Bone marrow (tissue), 2 donors: Measurements from ENCODE around the gene MAP3K20.
A peak's percentile ranks its signal among the peaks of the same experiment; 100 is the strongest.
"Not testable (repeated sequence)": the region's sequence is repeated elsewhere in the genome, so short reads cannot be mapped to it uniquely, and the experiment has no call there.

ENCODE experiments used
- DNase-seq, 2 donors: peaks; one replicate each; lab custom pipeline; 2025; lab: John Stamatoyannopoulos, UW

MAP3K20 gene

GRCh38 chr2:173204316-173204715 is 128.7 kb downstream of the MAP3K20 start:
- DNase-seq = no peak

DNA sequence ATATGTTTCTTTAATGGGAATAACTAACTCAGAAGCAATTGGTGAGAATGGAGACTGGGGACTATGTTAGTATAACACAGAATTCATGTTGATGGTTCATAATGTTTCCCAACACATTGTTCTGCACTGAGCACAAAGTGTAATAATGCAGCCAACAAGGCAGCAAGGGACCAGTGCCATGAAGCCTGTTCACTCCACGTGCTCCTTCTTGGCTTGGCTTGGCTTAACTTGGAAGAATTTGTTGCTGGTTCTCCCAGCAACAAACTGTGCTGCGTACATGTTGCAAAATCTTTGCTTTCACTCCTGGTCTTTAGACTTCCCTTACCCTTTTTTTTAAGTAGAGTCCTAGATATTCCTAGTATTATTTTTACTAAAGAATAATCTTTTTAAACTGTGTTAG is 129.7 kb downstream of the MAP3K20 start:
- DNase-seq = no peak

DNA sequence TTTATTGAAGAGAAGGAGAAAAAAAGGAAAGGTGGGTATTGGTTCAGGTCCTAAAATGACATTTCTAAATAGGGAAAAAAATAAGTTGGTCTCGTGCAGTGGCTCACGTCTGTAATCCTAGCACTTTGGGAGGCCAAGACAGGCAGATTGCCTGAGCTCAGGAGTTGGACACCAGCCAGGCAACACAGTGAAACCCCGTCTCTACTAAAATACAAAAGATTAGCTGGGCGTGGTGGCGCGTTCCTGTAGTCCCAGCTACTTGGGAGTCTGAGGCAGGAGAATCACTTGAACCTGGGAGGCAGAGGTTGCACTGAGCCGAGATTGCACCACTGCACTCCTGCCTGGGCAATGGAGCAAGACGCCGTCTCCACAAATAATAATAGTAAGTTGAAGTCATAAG is 131.5 kb downstream of the MAP3K20 start:
- not testable (repeated sequence) for DNase-seq

DNA sequence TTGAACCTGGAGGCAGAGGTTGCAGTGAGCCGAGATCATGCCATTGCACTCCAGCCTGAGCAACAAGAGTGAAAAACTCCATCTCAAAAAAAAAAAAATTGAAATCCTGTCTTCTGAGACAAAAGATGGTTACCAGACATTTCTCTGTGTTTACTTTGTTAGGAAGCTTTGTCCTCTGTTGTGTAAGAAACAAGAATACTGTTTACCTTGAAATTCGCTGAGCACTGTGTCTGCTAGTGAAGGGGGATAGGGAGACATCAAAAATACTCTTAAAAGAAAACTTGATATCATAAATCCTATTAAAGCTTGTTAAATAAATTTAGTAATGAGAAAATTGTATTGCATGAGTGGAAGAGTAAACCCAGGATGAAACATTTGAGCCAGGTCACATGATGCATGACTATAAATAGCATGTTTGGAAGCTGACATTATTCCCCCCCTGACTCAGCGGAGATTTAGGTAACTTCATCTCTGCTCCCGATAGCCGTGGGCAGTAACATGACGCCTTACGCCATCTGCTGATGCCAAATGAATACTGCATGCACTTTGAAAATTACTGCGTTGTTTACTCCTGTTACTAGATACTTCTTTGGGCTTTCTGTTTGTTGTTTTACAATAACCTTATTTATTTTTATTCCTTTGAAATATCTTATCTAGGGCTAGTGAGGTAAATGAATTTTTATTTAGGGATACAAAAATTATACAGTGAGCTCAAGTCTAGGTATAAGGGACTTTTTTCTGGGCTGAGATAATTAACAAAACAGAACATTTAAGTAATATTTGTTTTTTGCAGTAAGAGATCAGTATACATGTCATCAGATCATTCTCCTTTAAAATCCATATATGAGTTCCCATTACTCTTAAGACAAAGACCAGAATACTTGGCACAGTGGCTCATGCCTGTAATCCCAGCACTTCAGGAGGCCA is 134.9 kb downstream of the MAP3K20 start:
- DNase-seq = peak in 1 of 2 donors; percentile 75

DNA sequence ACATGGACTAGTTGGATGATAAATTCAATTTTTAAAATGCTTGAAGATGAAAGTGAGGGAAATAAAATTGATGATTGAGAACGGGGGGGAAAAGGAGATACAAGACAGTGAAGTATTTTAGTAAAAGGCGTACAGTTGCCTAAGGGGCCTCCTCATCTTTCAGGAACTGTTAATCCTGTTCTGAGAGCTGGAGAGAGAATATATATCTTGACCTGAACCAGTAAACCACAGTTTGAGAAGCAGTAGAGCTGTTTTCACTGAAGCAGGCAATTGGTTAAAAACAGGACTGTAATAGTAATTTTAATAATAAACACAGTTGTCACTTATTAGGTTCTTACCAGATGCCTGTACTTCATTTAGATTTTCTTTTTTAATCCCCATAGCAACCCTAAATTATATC is 137.5 kb downstream of the MAP3K20 start:
- no peak for DNase-seq

DNA sequence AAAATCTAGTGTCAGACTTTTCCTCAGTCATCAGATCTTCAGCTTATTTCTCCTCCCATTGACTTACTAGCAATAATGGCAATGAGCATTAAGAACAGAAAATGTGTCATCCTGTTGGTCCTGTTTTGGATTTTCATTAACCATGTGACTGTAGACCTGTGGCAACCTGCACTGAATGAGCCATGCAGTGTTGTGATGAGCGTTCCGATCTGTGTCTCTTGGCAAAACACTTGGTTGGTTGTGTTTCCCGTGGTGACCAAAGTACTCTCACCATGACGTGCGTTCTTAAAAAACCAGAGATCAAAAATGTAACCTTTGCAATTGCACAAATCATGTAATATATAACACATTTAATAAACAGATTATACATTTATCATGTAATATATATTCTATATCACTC is 138.6 kb downstream of the MAP3K20 start:
- no peak for DNase-seq

DNA sequence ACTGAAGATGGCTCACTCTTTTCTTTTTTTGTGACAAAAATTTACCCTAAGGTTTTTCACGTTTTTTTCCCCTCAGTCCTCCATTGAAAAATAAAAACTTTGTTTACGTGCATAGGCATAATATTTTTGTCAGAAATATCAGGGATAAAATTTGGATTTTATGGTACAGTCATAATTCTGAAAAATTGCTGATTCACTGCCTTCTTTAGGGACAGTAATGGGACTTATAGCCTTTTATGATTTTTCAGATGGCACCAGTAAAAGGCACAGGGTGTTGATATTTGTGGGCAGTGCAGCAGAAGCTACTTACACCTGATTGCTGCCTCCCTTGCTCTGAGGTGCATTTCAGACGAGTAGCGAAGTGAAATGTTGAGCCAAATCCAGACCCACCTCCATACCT is 139.7 kb downstream of the MAP3K20 start:
- no peak for DNase-seq

DNA sequence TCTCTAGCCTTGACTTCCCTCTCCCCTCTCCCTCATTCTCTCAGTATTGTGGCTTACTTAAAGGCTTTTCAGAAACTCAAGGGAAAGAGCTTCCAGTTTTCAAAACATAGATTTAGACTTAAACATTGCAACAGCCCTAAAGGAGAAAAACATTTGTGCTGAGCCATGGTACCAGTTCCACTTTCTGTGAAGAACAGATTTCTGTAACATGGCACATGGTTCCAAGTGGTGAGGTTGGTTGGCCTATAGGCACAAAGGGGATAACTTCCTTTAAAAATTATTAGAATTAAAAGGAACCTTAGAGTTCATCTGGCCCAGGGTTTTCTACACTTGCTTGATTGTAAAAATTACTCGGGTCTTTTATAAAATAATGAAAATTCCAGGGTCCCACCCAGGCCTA is 140.4 kb downstream of the MAP3K20 start:
- DNase-seq = no peak

GRCh38 chr2:173216668-173217067 is 141.0 kb downstream of the MAP3K20 start:
- DNase-seq = no peak

DNA sequence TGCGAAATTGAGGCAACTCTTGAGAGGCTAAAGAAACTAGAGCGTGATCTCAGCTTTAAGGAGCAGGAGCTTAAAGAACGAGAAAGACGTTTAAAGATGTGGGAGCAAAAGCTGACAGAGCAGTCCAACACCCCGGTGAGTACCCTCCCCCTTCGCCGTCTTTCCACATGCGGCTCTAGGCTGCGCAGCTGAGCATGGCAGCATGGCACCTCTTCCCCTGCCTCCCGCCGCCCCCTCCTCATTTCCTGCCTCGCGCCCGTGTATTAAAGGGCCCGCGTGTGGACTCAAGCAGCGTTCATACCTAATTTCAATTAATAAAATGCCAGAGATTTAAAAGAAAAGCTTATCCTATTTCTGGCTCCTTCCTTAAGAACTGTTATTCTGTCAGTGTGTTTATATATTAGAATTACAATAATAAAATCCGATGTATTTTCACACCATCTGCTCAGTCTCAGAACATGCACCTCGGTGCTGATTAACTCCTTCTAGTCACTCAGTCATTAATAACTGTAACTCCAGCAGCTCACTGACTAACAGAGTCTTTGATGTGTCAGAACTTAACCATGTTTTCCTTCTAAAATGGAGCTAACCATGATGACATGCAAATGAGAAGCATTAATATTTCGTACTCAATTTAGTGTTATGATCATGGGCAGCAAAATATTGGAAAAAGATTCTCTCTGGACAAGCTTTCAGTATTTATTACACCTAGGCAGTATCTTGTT is 141.6 kb downstream of the MAP3K20 start:
- DNase-seq = no peak

DNA sequence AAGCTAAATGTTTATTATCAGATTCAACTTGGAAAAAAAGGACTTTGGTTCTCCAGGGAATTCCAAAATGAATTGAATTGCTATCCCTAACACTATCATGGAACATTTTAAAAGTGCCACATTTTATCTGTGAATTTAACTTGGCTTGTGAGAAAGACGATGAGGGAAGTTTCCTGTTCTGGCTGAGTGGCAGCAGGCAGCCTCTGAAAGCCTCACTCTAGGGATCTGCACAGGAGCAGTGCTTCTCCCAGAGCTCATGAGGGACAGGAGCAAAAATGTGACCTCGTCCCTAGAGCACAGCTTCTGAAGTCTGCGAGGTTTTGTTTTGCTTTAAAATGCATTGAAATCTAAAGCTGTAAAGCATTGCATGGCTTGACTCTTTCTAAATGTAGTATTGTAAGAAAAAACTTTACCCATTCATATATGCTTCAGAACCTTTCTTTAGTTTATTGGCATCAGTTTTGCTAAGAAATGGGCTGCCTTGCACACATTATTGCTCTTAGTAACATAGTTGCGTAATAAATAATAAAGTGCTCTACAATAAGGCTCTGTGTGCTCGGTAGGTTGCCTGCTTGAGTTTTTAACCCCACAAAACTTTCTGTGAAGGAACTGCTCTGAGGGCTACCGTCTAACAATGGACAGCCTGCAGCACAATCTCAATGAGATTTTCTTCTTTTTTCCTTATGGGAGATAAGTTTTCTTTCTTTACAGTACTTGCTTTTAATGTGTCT is 142.8 kb downstream of the MAP3K20 start:
- DNase-seq = no peak

- DNase-seq = no peak
Observed at GRCh38 chr2:173221132-173221695, 145.6 kb downstream of the MAP3K20 start.

DNA sequence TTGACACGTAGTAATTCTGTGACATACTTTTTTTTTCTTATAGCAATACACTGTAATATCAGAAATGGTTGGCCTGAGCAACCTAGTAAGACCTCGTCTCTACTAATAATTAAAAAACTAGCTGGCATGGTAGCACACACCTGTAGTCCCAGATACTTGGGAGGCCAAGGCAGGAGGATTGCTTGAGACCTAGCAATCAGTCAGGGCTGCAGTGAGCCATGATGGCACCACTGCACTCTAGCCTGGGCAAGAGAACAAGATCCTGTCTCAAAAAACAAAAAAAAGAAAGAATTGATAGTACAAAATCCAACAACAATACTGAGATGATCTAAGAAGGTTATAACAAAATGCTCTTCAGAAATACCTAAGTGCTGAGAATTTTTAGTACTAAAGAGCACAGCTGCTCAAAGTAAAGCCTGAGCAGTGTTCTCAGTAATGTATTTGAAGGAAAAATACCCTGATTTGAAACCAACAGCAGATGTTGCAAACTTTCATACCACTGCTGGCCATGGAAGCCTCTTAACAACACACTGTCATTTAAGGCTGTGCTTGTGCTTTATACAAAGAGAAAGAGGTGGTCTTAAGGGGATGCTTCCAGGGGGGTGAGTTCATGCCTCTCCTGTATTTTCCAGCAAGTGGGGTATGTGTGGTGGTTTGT is 146.4 kb downstream of the MAP3K20 start:
- no peak for DNase-seq

GRCh38 chr2:173223871-173224270 is 148.2 kb downstream of the MAP3K20 start:
- DNase-seq = no peak

DNA sequence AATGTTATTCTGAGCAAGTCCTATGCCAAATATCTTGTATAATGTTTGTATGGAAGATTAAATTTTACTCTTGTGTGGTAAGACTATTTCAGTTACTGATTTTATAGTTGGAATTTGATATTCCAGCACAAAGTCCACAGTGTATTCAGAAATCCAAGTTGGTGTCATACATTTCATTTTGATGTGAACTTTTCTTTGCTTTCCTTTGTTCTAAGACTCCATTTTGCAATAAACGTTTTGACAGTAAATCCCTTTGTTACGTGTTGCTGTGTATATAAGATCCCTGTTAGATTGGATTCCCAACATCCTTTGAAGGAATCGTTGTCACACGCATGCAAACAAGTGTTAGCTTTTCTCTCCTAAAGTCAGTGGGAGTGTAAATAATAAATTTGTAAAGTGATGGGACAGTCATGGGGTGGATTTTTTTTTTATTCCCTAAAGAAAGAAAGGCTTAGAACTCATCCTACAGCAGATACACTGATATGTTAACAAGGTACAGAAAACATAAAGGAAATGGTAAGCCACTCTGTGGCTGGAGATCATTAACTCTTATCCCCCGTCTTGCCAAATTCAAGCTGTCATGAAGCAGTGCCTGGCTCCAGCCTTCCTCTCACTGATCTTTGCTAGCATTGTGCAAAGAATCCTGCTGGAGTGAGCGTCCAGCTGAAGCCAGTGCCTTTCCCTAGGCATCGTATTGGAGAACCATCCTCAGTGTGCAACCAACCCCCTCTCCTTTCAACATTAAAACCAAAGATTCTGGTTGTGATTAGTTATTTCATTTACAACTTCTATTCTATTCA is 151.5 kb downstream of the MAP3K20 start:
- DNase-seq = no peak

DNA sequence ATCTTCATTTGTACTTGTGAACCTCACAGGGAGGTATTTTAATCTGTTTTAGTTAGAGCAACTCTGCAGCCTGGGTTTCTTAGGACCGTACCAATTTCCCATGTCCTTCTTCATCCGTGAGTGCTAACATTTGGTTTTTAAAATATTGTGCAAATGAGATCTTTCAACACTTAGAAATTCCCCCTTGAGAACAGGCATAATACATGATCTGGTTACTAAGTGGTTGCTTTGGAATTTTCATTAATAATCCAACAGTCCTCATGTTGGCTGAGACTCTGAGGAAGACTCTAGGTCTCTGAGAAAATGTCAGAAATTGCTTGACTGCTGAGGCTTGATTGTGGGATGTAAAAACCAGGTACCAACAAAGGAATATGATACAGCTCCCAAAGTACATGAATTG is 153.4 kb downstream of the MAP3K20 start:
- no peak for DNase-seq

GRCh38 chr2:173230181-173230580 is 154.5 kb downstream of the MAP3K20 start:
- DNase-seq = no peak

DNA sequence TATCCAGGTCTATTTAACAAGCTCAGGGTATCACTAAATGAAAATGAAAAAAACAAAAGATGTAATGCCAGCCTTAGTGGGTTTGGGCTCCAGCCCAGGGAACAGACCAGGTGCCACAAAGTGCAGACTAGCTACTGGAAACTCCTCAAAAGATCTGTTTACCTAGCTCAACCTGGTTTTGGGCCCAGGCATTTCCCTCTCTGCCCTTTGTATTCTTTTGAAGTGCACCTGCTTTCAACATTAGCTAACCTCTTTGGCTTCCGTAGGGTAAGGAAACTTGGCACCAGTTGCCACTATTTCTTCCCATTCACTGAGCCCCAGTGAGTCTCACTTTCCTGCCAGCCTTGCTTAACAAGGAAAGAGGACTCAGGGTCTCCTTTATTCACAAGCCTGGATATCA is 155.4 kb downstream of the MAP3K20 start:
- DNase-seq = no peak

- DNase-seq = no peak
Observed at GRCh38 chr2:173231465-173231864, 155.8 kb downstream of the MAP3K20 start.

GRCh38 chr2:173232956-173233744 is 157.5 kb downstream of the MAP3K20 start:
- DNase-seq = no peak
